Body of pancreas (tissue), 4 donors: ENCODE measurements around the gene SYT9.

Source experiments
- CTCF ChIP-seq, 7 experiments: fragments of 450-650 bp in 4 of 7; fragments of 200-600 bp in 3 of 7; sonication (generic) in 3 of 7; IDR thresholded peaks; one replicate each; pipeline ENCODE4 v1.5.1; 2016 to 2019; ENCODE audit warnings: antibody characterized with exemption in 7 of 7
- POLR2A ChIP-seq, 3 donors: fragments of 450-650 bp; IDR thresholded peaks; one replicate each; pipeline ENCODE4 v1.6.1; 2016; ENCODE audit warnings: antibody characterized with exemption in 3 of 3, mild to moderate bottlenecking in 2 of 3

DNA sequence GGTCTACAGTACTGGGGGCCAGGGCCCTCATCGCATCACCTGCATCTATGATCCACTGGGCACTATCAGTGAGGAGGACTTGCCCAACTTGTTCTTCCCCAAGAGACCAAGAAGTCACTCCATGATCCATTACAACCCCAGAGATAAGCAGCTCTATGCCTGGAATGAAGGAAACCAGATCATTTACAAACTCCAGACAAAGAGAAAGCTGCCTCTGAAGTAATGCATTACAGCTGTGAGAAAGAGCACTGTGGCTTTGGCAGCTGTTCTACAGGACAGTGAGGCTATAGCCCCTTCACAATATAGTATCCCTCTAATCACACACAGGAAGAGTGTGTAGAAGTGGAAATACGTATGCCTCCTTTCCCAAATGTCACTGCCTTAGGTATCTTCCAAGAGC, 258.3 kb downstream of the SYT9 start:
- TF ChIP-seq CTCF (IDR thresholded peaks at IDR 0.05) (no peak), POLR2A (IDR thresholded peaks at IDR 0.05) (no peak)
